SU-DHL-6 (cell line): Measurements from ENCODE around the gene ZNF609.

Source experiments
- H2AFZ ChIP-seq: fragments of 200-600 bp; sonication (generic); 2 replicates; pipeline ENCODE4 v1.6.1; 2014; ENCODE audit warnings: low read depth, mild to moderate bottlenecking, moderate library complexity, mixed read lengths, antibody characterized with exemption, low read length; ENCODE audit not compliant: severe bottlenecking
- H3F3A ChIP-seq: fragments of 200-600 bp; shearing (Covaris generic); 2 replicates; pipeline ENCODE4 v1.6.0; 2016; ENCODE audit warnings: antibody characterized with exemption, mild to moderate bottlenecking; ENCODE audit not compliant: insufficient read depth
- H3K27ac ChIP-seq: fragments of 200-600 bp; sonication (generic); 2 replicates; pipeline ENCODE4 v1.5.1; 2016; ENCODE audit warnings: low read depth, mild to moderate bottlenecking, low read length, moderate library complexity, mixed read lengths
- H3K27me3 ChIP-seq: fragments of 200-600 bp; sonication (generic), shearing (Covaris generic); 2 replicates; pipeline ENCODE4 v1.6.0; 2014; ENCODE audit warnings: mild to moderate bottlenecking, low read length
- H3K36me3 ChIP-seq: fragments of 200-600 bp; sonication (generic); 2 replicates; pipeline ENCODE4 v1.6.1; 2014; ENCODE audit warnings: mild to moderate bottlenecking, low read length, mixed read lengths
- H3K4me2 ChIP-seq: fragments of 300-600, 200-600 bp; shearing (Covaris generic), sonication (generic); 2 replicates; pipeline ENCODE4 v1.6.0; 2014; ENCODE audit warnings: low read length, low read depth, mild to moderate bottlenecking; ENCODE audit not compliant: poor library complexity, severe bottlenecking
- H3K4me3 ChIP-seq: fragments of 200-600 bp; sonication (generic); 2 replicates; pipeline ENCODE4 v1.5.1; 2014; ENCODE audit warnings: antibody characterized with exemption, low read length, mild to moderate bottlenecking, mixed read lengths; ENCODE audit not compliant: insufficient read depth, poor library complexity, severe bottlenecking
- H3K79me2 ChIP-seq: fragments of 200-600 bp; sonication (generic); 2 replicates; pipeline ENCODE4 v1.6.1; 2014; ENCODE audit warnings: mild to moderate bottlenecking, low read length, moderate library complexity; ENCODE audit not compliant: insufficient read depth
- H3K9ac ChIP-seq: fragments of 200-600 bp; sonication (generic); 2 replicates; pipeline ENCODE4 v1.7.0; 2014; ENCODE audit warnings: mild to moderate bottlenecking, low read length
- H3K9me2 ChIP-seq: fragments of 200-600 bp; sonication (generic); replicated peaks from 2 replicates; pipeline ENCODE4 v1.6.1; 2014; ENCODE audit warnings: low read length; ENCODE audit not compliant: insufficient read depth
- H3K9me3 ChIP-seq: fragments of 200-600 bp; sonication (generic); 2 replicates; pipeline ENCODE4 v1.6.1; 2014; ENCODE audit warnings: low read length, mixed read lengths; ENCODE audit not compliant: insufficient read depth
- H4K20me1 ChIP-seq: fragments of 200-600 bp; sonication (generic); 2 replicates; pipeline ENCODE4 v1.6.1; 2014; ENCODE audit warnings: low read depth, mild to moderate bottlenecking, antibody characterized with exemption, low read length, moderate library complexity, mixed read lengths
- CTCF ChIP-seq: fragments of 200-600 bp; sonication (generic); IDR thresholded peaks from one replicate; pipeline ENCODE4 v1.5.1; 2017; ENCODE audit warnings: antibody characterized with exemption, mild to moderate bottlenecking, low read length, moderate library complexity; ENCODE audit not compliant: insufficient read depth, poor library complexity, severe bottlenecking
- EZH2phosphoT487 ChIP-seq: fragments of 200-600 bp; sonication (generic), shearing (Covaris generic); conservative IDR thresholded peaks from 2 replicates; pipeline ENCODE4 v1.6.1; 2018; ENCODE audit warnings: mild to moderate bottlenecking, antibody characterized with exemption, low read length, moderate library complexity, mixed read lengths

ZNF609 gene

GRCh38 chr15:64685230-64685888, 225.0 kb downstream of the ZNF609 start:
- no peak overlapping the region for H3K4me2 ChIP-seq
- no peaks in the 10 kb centered on the region for H3K79me2 ChIP-seq
- no peaks in the 10 kb centered on the region for H3F3A ChIP-seq
- no peaks in the 10 kb centered on the region for H3K36me3 ChIP-seq
- TF ChIP-seq CTCF: no peak
- no peak for TF ChIP-seq EZH2phosphoT487
- H3K9me2 ChIP-seq: no peaks in the 10 kb centered on the region
- no peaks in the 10 kb centered on the region for H4K20me1 ChIP-seq
- no peaks in the 10 kb centered on the region for H3K9me3 ChIP-seq
- H3K27me3 ChIP-seq: no peaks in the 10 kb centered on the region
- H3K27ac ChIP-seq: no peak overlapping the region
- no peak overlapping the region for H3K9ac ChIP-seq
- no peak overlapping the region for H3K4me3 ChIP-seq
- H2AFZ ChIP-seq: no peak overlapping the region

GRCh38 chr15:64686130-64686735, 225.9 kb downstream of the ZNF609 start:
- Histone ChIP-seq H3K9ac (no peak overlapping the region), H3F3A (no peaks in the 10 kb centered on the region), H3K9me2 (no peaks in the 10 kb centered on the region), H3K36me3 (no peaks in the 10 kb centered on the region), H3K27ac (no peak overlapping the region), H2AFZ (no peak overlapping the region), H3K4me2 (no peak overlapping the region), H3K4me3 (no peak overlapping the region), H3K9me3 (no peaks in the 10 kb centered on the region), H3K27me3 (no peaks in the 10 kb centered on the region), H3K79me2 (no peaks in the 10 kb centered on the region), H4K20me1 (no peaks in the 10 kb centered on the region)
- TF ChIP-seq EZH2phosphoT487 (no peak), CTCF (peak; percentile 74)

- no peak overlapping the region for H3K9ac ChIP-seq
- H3K4me3 ChIP-seq: no peak overlapping the region
- no peaks in the 10 kb centered on the region for H4K20me1 ChIP-seq
- H3K9me2 ChIP-seq: no peaks in the 10 kb centered on the region
- no peak overlapping the region for H2AFZ ChIP-seq
- H3K27me3 ChIP-seq: no peaks in the 10 kb centered on the region
- no peaks in the 10 kb centered on the region for H3K79me2 ChIP-seq
- H3K27ac ChIP-seq: no peak overlapping the region
- no peaks in the 10 kb centered on the region for H3F3A ChIP-seq
- TF ChIP-seq EZH2phosphoT487 (no peak), CTCF (no peak)
- no peaks in the 10 kb centered on the region for H3K36me3 ChIP-seq
- no peaks in the 10 kb centered on the region for H3K9me3 ChIP-seq
- H3K4me2 ChIP-seq: no peak overlapping the region
Observed at GRCh38 chr15:64687172-64687571, 226.8 kb downstream of the ZNF609 start.
